PC-3 (cell line): ENCODE results near the gene MLN. TPM values are rescaled to one million over a fixed set of nuclear protein-coding genes. Genes with fewer than 3 reads are reported as not detected.
A peak's percentile ranks its signal among the peaks of the same experiment; 100 is the strongest.

Source experiments
- ATAC-seq: fragments of 200-7000 bp; cut with Tn5 transposase; 2 replicates; pipeline ENCODE4 v1.9.1; 2020; ENCODE audit warnings: mild to moderate bottlenecking, moderate library complexity
- BruUV-seq: library from RNA; stranded (reverse); fragments of 400-500 nt; replicated peaks from 2 replicates; lab custom pipeline; 2021; lab: Mats Ljungman, UMichigan
- CTCF ChIA-PET: fragments of 300-600 bp; sonication (Branson Sonifier 250); formaldehyde crosslinking; loops from one replicate; lab custom pipeline; 2022; ENCODE audit warnings: antibody characterized with exemption; lab: Charles Lee
- POLR2A ChIA-PET: fragments of 300-600 bp; sonication (Branson Sonifier 250); formaldehyde crosslinking; loops from one replicate; lab custom pipeline; 2022; ENCODE audit warnings: antibody characterized with exemption; ENCODE audit not compliant: unreplicated experiment; lab: Charles Lee
- DNase-seq: peaks from one replicate; pipeline ENCODE4 v3.0.0-alpha.2; 2015
- H2AFZ ChIP-seq: fragments of 300-600 bp; sonication (generic); 2 replicates; pipeline ENCODE4 v1.6.0; 2016; ENCODE audit warnings: antibody characterized with exemption, low read length
- H3F3A ChIP-seq: fragments of 300-600 bp; sonication (generic); one replicate; pipeline ENCODE4 v1.6.0; 2017; ENCODE audit warnings: antibody characterized with exemption, low read length, control low read depth, mild to moderate bottlenecking; ENCODE audit not compliant: unreplicated experiment
- H3K27ac ChIP-seq: fragments of 300-600 bp; sonication (generic); 2 replicates; pipeline ENCODE4 v1.5.1; 2016; ENCODE audit warnings: mild to moderate bottlenecking, low read length
- H3K27me3 ChIP-seq: fragments of 300-600 bp; sonication (generic); 2 replicates; pipeline ENCODE4 v1.6.1; 2016; ENCODE audit warnings: low read length, mixed read lengths
- H3K36me3 ChIP-seq: fragments of 300-600 bp; sonication (generic); 2 replicates; pipeline ENCODE4 v1.6.1; 2016; ENCODE audit warnings: low read depth, mixed run types, low read length, mixed read lengths
- H3K4me1 ChIP-seq: fragments of 300-600 bp; sonication (generic); 2 replicates; pipeline ENCODE4 v1.5.1; 2016; ENCODE audit warnings: low read length; ENCODE audit not compliant: insufficient read depth
- H3K4me2 ChIP-seq: fragments of 300-600 bp; sonication (generic); 2 replicates; pipeline ENCODE4 v1.6.0; 2016; ENCODE audit warnings: low read length
- H3K4me3 ChIP-seq: fragments of 300-600 bp; sonication (generic); 2 replicates; pipeline ENCODE4 v1.5.1; 2016; ENCODE audit warnings: mild to moderate bottlenecking, low read length, mixed read lengths
- H3K79me2 ChIP-seq: fragments of 300-600 bp; sonication (generic); 2 replicates; pipeline ENCODE4 v1.6.1; 2017; ENCODE audit warnings: low read length, mixed read lengths
- H3K9ac ChIP-seq: fragments of 300-600 bp; sonication (generic); 2 replicates; pipeline ENCODE4 v1.6.0; 2016; ENCODE audit warnings: mild to moderate bottlenecking, low read length
- H3K9me2 ChIP-seq: fragments of 300-600 bp; sonication (generic); replicated peaks from 2 replicates; pipeline ENCODE4 v1.6.1; 2016; ENCODE audit warnings: mixed run types, low read length, mixed read lengths
- H3K9me3 ChIP-seq: fragments of 300-600 bp; sonication (generic); 2 replicates; pipeline ENCODE4 v1.6.1; 2016; ENCODE audit warnings: low read length, mixed read lengths
- H4K20me1 ChIP-seq: fragments of 300-600 bp; sonication (generic); 2 replicates; pipeline ENCODE4 v1.6.1; 2016; ENCODE audit warnings: low read length, mixed read lengths
- CTCF ChIP-seq: fragments of 300-600 bp; sonication (generic); conservative IDR thresholded peaks from 2 replicates; pipeline ENCODE4 v1.5.1; 2017; ENCODE audit warnings: antibody characterized with exemption, low read depth, mild to moderate bottlenecking, low read length
- EZH2 ChIP-seq: fragments of 300-600 bp; sonication (generic); IDR thresholded peaks from one replicate; pipeline ENCODE4 v1.6.1; 2017; ENCODE audit warnings: antibody characterized with exemption, mild to moderate bottlenecking, low read length; ENCODE audit not compliant: unreplicated experiment
- EZH2phosphoT487 ChIP-seq: fragments of 300-600 bp; sonication (generic); IDR thresholded peaks from 2 replicates; pipeline ENCODE4 v1.6.1; 2018; ENCODE audit warnings: mild to moderate bottlenecking, antibody characterized with exemption, low read length, borderline replicate concordance
- intact Hi-C: fragments of 100-400 bp; cut with micrococcal nuclease; formaldehyde crosslinking; loops from 2 replicates; pipeline ENCODE4 v1.9.0; 2023
- total RNA-seq: library from RNA; depleted of rRNA; stranded (reverse); fragments of >200 nt; gene quantifications from 2 replicates; pipeline ENCODE4 v1.2.3, GENCODE V29; 2014

Gene MLN
- total RNA-seq, 1 experiment from 2014 or later: not detected

- no TSS peak for BruUV-seq
- Histone ChIP-seq H3K36me3 (no peaks in the 10 kb centered on the region), H3K79me2 (no peaks in the 10 kb centered on the region), H3K4me1 (no peaks in the 10 kb centered on the region), H3K9me3 (no peaks in the 10 kb centered on the region), H3K27ac (no peak overlapping the region), H3K4me2 (no peak overlapping the region), H2AFZ (no peak overlapping the region), H3K9ac (no peak overlapping the region), H3F3A (no peaks in the 10 kb centered on the region), H3K4me3 (no peak overlapping the region), H4K20me1 (no peaks in the 10 kb centered on the region), H3K27me3 (peaks cover 12% of the 10 kb centered on the region; the same call in 1 of the 2 replicates), H3K9me2 (no peaks in the 10 kb centered on the region)
- DNase-seq: no peak
- intact Hi-C loops: no loop called here
- TF ChIP-seq EZH2phosphoT487 (no peak), CTCF (no peak), EZH2 (no peak)
- ATAC-seq: no peak
- CTCF ChIA-PET: no interaction called here
- POLR2A ChIA-PET: no interaction called here
These were observed 20.8 kb upstream of the MLN start for GRCh38 chr6:33824461-33825154.

- no peak overlapping the region for H3K4me2 ChIP-seq
- no peak for TF ChIP-seq EZH2
- no peak for TF ChIP-seq EZH2phosphoT487
- TF ChIP-seq CTCF: no peak
- no peak overlapping the region for H3K4me3 ChIP-seq
- POLR2A ChIA-PET: no interaction called here
- no peak overlapping the region for H3K27ac ChIP-seq
- no peak overlapping the region for H2AFZ ChIP-seq
- peaks cover 10% of the 10 kb centered on the region; the same call in 1 of the 2 replicates for H3K27me3 ChIP-seq
- no peaks in the 10 kb centered on the region for H3K9me3 ChIP-seq
- CTCF ChIA-PET: no interaction called here
- no peaks in the 10 kb centered on the region for H3K36me3 ChIP-seq
- no peak overlapping the region for H3K9ac ChIP-seq
- ATAC-seq: no peak
- H3F3A ChIP-seq: no peaks in the 10 kb centered on the region
- H3K79me2 ChIP-seq: no peaks in the 10 kb centered on the region
- BruUV-seq: no TSS peak
- no peaks in the 10 kb centered on the region for H3K4me1 ChIP-seq
- no peaks in the 10 kb centered on the region for H4K20me1 ChIP-seq
- no peaks in the 10 kb centered on the region for H3K9me2 ChIP-seq
- intact Hi-C loops: no loop called here
- DNase-seq: no peak
These were observed 20.0 kb upstream of the MLN start for GRCh38 chr6:33823806-33824205.

GRCh38 chr6:33822575-33823395 is 19.0 kb upstream of the MLN start:
- H3K36me3 ChIP-seq: no peaks in the 10 kb centered on the region
- no peaks in the 10 kb centered on the region for H3K9me2 ChIP-seq
- TF ChIP-seq CTCF: peak; percentile 50; the same call in 1 of the 2 replicates
- TF ChIP-seq EZH2phosphoT487: no peak
- intact Hi-C loops: no loop called here
- no peaks in the 10 kb centered on the region for H3K9me3 ChIP-seq
- no peak overlapping the region for H3K27ac ChIP-seq
- no TSS peak for BruUV-seq
- H3K79me2 ChIP-seq: no peaks in the 10 kb centered on the region
- peaks cover 10% of the 10 kb centered on the region for H3K27me3 ChIP-seq
- H3K4me3 ChIP-seq: no peak overlapping the region
- ChIA-PET CTCF (no interaction called here), POLR2A (no interaction called here)
- no peak overlapping the region for H3K9ac ChIP-seq
- no peaks in the 10 kb centered on the region for H4K20me1 ChIP-seq
- no peaks in the 10 kb centered on the region for H3K4me1 ChIP-seq
- ATAC-seq: peak; percentile 80
- no peak overlapping the region for H3K4me2 ChIP-seq
- H2AFZ ChIP-seq: no peak overlapping the region
- peak; percentile 52 for DNase-seq
- H3F3A ChIP-seq: no peaks in the 10 kb centered on the region
